ENCODE measurements around the gene PRRT1.

PRRT1 gene

GRCh38 chr6:32153564-32154513, 2.1 kb upstream of the PRRT1 start, which contains the start of gene PPT2:
TSS of gene PPT2 (plus strand) at chr6:32154141. CDS start at chr6:32154595, 454 bp downstream.
- H3K36me3 ChIP-seq (ENCODE audit: control insufficient read depth in 1 of 2, insufficient read depth in 2 of 2, low read depth in 1 of 2, low read length in 2 of 2): peaks cover 19 to 32% of the 10 kb centered on the region in 2 experiments
- peak within 1 kb of the TSS; percentile 79 to 98 for H3K4me3 ChIP-seq (ENCODE audit: insufficient read depth in 1 of 2, low read depth in 1 of 2, low read length in 2 of 2)
- peak within 1 kb of the TSS; percentile 87 to 92 for H3K18ac ChIP-seq (ENCODE audit: low read depth in 1 of 2, low read length in 2 of 2)
- H3K4me1 ChIP-seq (ENCODE audit: control insufficient read depth, insufficient read depth, low read depth, low read length): peaks cover 31% of the 10 kb centered on the region
- peak within 1 kb of the TSS; percentile 88 for H2BK120ac ChIP-seq (ENCODE audit: low read depth, low read length)
- H2AFZ ChIP-seq (ENCODE audit: low read depth, low read length): peak within 1 kb of the TSS; percentile 93
- peaks cover 13 to 22% of the 10 kb centered on the region in 2 experiments for H3K27me3 ChIP-seq (ENCODE audit: control insufficient read depth in 1 of 2, insufficient read depth in 1 of 2, low read length in 2 of 2)
- H3K9ac ChIP-seq (ENCODE audit: low read length): peak within 1 kb of the TSS; percentile 97
- H3K14ac ChIP-seq (ENCODE audit: low read length in 2 of 2): peak within 1 kb of the TSS in 1 of 2 experiments; percentile 95
- DNase-seq: peak; percentile 97
- peak within 1 kb of the TSS; percentile 88 for H3K4me2 ChIP-seq (ENCODE audit: low read length, poor library complexity, severe bottlenecking)
- H4K91ac ChIP-seq (ENCODE audit: low read length): peak within 1 kb of the TSS; percentile 89
- H3K79me1 ChIP-seq (replicated peaks; ENCODE audit: low read length, poor library complexity, severe bottlenecking): peaks cover 16% of the 10 kb centered on the region
- H4K8ac ChIP-seq (ENCODE audit: low read length): peak within 1 kb of the TSS; percentile 96
- peak within 1 kb of the TSS; percentile 86 for H2BK12ac ChIP-seq (ENCODE audit: low read length in 2 of 2)
- peak within 1 kb of the TSS in 1 of 2 experiments; percentile 96 for H3K23ac ChIP-seq (ENCODE audit: low read length in 2 of 2)
- peak within 1 kb of the TSS; percentile 86 for H3K27ac ChIP-seq (ENCODE audit: low read length, poor library complexity, severe bottlenecking)
- WGBS: under 1% methylated on average over 46 of the region's 52 CpGs
- peak within 1 kb of the TSS; percentile 52 to 82 for H3K4ac ChIP-seq (ENCODE audit: low read depth in 1 of 2, low read length in 2 of 2)
- peak within 1 kb of the TSS; percentile 82 for H2BK15ac ChIP-seq (ENCODE audit: low read depth, poor library complexity, severe bottlenecking)
- H3K9me3 ChIP-seq (ENCODE audit: control insufficient read depth, low read length): no peaks in the 10 kb centered on the region
- H2BK5ac ChIP-seq (ENCODE audit: low read depth, low read length, poor library complexity, severe bottlenecking): no peak within 1 kb of the TSS
- H2AK5ac ChIP-seq (ENCODE audit: low read length, severe bottlenecking): no peak within 1 kb of the TSS

- peaks cover 22 to 30% of the 10 kb centered on the region in 2 experiments for H3K27me3 ChIP-seq (ENCODE audit: control insufficient read depth in 1 of 2, insufficient read depth in 1 of 2, low read length in 2 of 2)
- peak; percentile 84 for DNase-seq
- H2BK5ac ChIP-seq (ENCODE audit: low read depth, low read length, poor library complexity, severe bottlenecking): no peak overlapping the region
- H3K4me1 ChIP-seq (ENCODE audit: control insufficient read depth, insufficient read depth, low read depth, low read length): peaks cover 31% of the 10 kb centered on the region
- peak overlapping the region; percentile 79 to 86 for H2BK12ac ChIP-seq (ENCODE audit: low read length in 2 of 2)
- peak overlapping the region; percentile 97 for H3K9ac ChIP-seq (ENCODE audit: low read length)
- H3K9me3 ChIP-seq (ENCODE audit: control insufficient read depth, low read length): no peaks in the 10 kb centered on the region
- H2AK5ac ChIP-seq (ENCODE audit: low read length, severe bottlenecking): no peak overlapping the region
- H3K36me3 ChIP-seq (ENCODE audit: control insufficient read depth in 1 of 2, insufficient read depth in 2 of 2, low read depth in 1 of 2, low read length in 2 of 2): peaks cover 16 to 24% of the 10 kb centered on the region in 2 experiments
- peak overlapping the region; percentile 88 for H3K4me2 ChIP-seq (ENCODE audit: low read length, poor library complexity, severe bottlenecking)
- WGBS: 2% methylated on average over 23 of the region's 35 CpGs
- peak overlapping the region; percentile 55 to 92 for H3K18ac ChIP-seq (ENCODE audit: low read depth in 1 of 2, low read length in 2 of 2)
- H3K27ac ChIP-seq (ENCODE audit: low read length, poor library complexity, severe bottlenecking): peak overlapping the region; percentile 86
- peak overlapping the region in 1 of 2 experiments; percentile 56 for H3K14ac ChIP-seq (ENCODE audit: low read length in 2 of 2)
- peaks cover 16% of the 10 kb centered on the region for H3K79me1 ChIP-seq (replicated peaks; ENCODE audit: low read length, poor library complexity, severe bottlenecking)
- peak overlapping the region; percentile 6 to 82 for H3K4ac ChIP-seq (ENCODE audit: low read depth in 1 of 2, low read length in 2 of 2)
- H3K23ac ChIP-seq (ENCODE audit: low read length in 2 of 2): peak overlapping the region in 1 of 2 experiments; percentile 43
- peak overlapping the region; percentile 88 for H2BK120ac ChIP-seq (ENCODE audit: low read depth, low read length)
- H2BK15ac ChIP-seq (ENCODE audit: low read depth, poor library complexity, severe bottlenecking): peak overlapping the region; percentile 82
- peak overlapping the region; percentile 91 for H4K8ac ChIP-seq (ENCODE audit: low read length)
- peak overlapping the region; percentile 79 to 98 for H3K4me3 ChIP-seq (ENCODE audit: insufficient read depth in 1 of 2, low read depth in 1 of 2, low read length in 2 of 2)
- no peak overlapping the region for H2AFZ ChIP-seq (ENCODE audit: low read depth, low read length)
- peak overlapping the region; percentile 89 for H4K91ac ChIP-seq (ENCODE audit: low read length)
These were observed 1.2 kb upstream of the PRRT1 start for GRCh38 chr6:32152769-32153563.

GRCh38 chr6:32151181-32151862, 417 bp downstream of the PRRT1 start:
- Histone ChIP-seq H3K4me3 (ENCODE audit: insufficient read depth in 1 of 2, low read depth in 1 of 2, low read length in 2 of 2) (peak overlapping the region in 1 of 2 experiments; percentile 80), H3K14ac (ENCODE audit: low read length in 2 of 2) (peak overlapping the region in 1 of 2 experiments; percentile 84), H4K8ac (ENCODE audit: low read length) (no peak overlapping the region), H3K27me3 (ENCODE audit: control insufficient read depth in 1 of 2, insufficient read depth in 1 of 2, low read length in 2 of 2) (peaks cover 35 to 39% of the 10 kb centered on the region in 2 experiments), H2AFZ (ENCODE audit: low read depth, low read length) (peak overlapping the region; percentile 70), H3K36me3 (ENCODE audit: control insufficient read depth in 1 of 2, insufficient read depth in 2 of 2, low read depth in 1 of 2, low read length in 2 of 2) (peaks cover 3 to 8% of the 10 kb centered on the region in 2 experiments), H3K9ac (ENCODE audit: low read length) (peak overlapping the region; percentile 70), H2BK15ac (ENCODE audit: low read depth, poor library complexity, severe bottlenecking) (no peak overlapping the region), H3K23ac (ENCODE audit: low read length in 2 of 2) (no peak overlapping the region), H2BK12ac (ENCODE audit: low read length in 2 of 2) (peak overlapping the region; percentile 33 to 81), H3K27ac (ENCODE audit: low read length, poor library complexity, severe bottlenecking) (no peak overlapping the region), H3K4me1 (ENCODE audit: control insufficient read depth, insufficient read depth, low read depth, low read length) (peaks cover 31% of the 10 kb centered on the region), H3K9me3 (ENCODE audit: control insufficient read depth, low read length) (no peaks in the 10 kb centered on the region), H2BK5ac (ENCODE audit: low read depth, low read length, poor library complexity, severe bottlenecking) (no peak overlapping the region), H2AK5ac (ENCODE audit: low read length, severe bottlenecking) (no peak overlapping the region), H2BK120ac (ENCODE audit: low read depth, low read length) (no peak overlapping the region), H3K79me1 (replicated peaks; ENCODE audit: low read length, poor library complexity, severe bottlenecking) (peaks cover 8% of the 10 kb centered on the region), H3K4ac (ENCODE audit: low read depth in 1 of 2, low read length in 2 of 2) (peak overlapping the region in 1 of 2 experiments; percentile 56), H3K4me2 (ENCODE audit: low read length, poor library complexity, severe bottlenecking) (peak overlapping the region; percentile 20), H4K91ac (ENCODE audit: low read length) (no peak overlapping the region), H3K18ac (ENCODE audit: low read depth in 1 of 2, low read length in 2 of 2) (peak overlapping the region in 1 of 2 experiments; percentile 88)
- no peak for DNase-seq
- WGBS: 62% methylated on average over 4 of the region's 8 CpGs

All from mesenchymal stem cell (in vitro differentiated cells and primary cell).